ENCODE data around the gene DLG2.
"Not testable (repeated sequence)": the region's sequence is repeated elsewhere in the genome, so short reads cannot be mapped to it uniquely, and the experiment has no call there.

DLG2 gene

DNA sequence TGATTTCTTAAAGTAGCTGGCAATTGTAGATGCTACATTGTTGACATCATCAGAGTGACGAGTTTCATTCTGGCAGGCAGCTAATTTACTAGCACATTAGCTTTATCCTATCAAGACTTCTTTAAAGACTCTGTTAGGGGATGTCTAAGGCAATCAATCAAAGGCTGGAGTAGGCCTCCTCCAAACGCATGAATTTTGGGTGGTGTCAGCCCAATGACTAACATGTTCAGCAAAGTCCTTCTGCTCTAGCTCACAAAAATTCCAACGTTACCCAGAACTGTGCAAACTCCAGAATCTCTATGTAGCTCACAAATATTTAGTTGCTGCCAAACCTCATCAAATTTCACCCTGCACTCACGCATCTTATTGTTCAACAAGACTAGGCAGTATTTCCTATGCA, 395.6 kb downstream of the DLG2 start:
- no peak overlapping the region for H3K27ac ChIP-seq (replicated peaks)
- no peak overlapping the region for H3K4me3 ChIP-seq (replicated peaks; ENCODE audit: insufficient read depth, low read length)
- TF ChIP-seq POLR2AphosphoS5 (IDR thresholded peaks at IDR 0.05; ENCODE audit: low read depth) (no peak), SPI1 (IDR thresholded peaks at IDR 0.05; ENCODE audit: borderline replicate concordance, low read depth) (no peak), GABPA (IDR thresholded peaks at IDR 0.05; ENCODE audit: low read depth) (no peak)
- TF ChIP-seq, protein P1, sequence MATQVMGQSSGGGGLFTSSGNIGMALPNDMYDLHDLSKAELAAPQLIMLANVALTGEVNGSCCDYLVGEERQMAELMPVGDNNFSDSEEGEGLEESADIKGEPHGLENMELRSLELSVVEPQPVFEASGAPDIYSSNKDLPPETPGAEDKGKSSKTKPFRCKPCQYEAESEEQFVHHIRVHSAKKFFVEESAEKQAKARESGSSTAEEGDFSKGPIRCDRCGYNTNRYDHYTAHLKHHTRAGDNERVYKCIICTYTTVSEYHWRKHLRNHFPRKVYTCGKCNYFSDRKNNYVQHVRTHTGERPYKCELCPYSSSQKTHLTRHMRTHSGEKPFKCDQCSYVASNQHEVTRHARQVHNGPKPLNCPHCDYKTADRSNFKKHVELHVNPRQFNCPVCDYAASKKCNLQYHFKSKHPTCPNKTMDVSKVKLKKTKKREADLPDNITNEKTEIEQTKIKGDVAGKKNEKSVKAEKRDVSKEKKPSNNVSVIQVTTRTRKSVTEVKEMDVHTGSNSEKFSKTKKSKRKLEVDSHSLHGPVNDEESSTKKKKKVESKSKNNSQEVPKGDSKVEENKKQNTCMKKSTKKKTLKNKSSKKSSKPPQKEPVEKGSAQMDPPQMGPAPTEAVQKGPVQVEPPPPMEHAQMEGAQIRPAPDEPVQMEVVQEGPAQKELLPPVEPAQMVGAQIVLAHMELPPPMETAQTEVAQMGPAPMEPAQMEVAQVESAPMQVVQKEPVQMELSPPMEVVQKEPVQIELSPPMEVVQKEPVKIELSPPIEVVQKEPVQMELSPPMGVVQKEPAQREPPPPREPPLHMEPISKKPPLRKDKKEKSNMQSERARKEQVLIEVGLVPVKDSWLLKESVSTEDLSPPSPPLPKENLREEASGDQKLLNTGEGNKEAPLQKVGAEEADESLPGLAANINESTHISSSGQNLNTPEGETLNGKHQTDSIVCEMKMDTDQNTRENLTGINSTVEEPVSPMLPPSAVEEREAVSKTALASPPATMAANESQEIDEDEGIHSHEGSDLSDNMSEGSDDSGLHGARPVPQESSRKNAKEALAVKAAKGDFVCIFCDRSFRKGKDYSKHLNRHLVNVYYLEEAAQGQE (IDR thresholded peaks at IDR 0.05; ENCODE audit: insufficient replicate concordance, low read depth): no peak
- TF ChIP-seq, protein P2, sequence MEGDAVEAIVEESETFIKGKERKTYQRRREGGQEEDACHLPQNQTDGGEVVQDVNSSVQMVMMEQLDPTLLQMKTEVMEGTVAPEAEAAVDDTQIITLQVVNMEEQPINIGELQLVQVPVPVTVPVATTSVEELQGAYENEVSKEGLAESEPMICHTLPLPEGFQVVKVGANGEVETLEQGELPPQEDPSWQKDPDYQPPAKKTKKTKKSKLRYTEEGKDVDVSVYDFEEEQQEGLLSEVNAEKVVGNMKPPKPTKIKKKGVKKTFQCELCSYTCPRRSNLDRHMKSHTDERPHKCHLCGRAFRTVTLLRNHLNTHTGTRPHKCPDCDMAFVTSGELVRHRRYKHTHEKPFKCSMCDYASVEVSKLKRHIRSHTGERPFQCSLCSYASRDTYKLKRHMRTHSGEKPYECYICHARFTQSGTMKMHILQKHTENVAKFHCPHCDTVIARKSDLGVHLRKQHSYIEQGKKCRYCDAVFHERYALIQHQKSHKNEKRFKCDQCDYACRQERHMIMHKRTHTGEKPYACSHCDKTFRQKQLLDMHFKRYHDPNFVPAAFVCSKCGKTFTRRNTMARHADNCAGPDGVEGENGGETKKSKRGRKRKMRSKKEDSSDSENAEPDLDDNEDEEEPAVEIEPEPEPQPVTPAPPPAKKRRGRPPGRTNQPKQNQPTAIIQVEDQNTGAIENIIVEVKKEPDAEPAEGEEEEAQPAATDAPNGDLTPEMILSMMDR (IDR thresholded peaks at IDR 0.05; ENCODE audit: insufficient read depth, low read length): no peak
- DNase-seq (ENCODE audit: low read depth in 1 of 2, low spot score in 1 of 2): no peak
- no peaks in the 10 kb centered on the region for H3K27me3 ChIP-seq (ENCODE audit: insufficient read depth, poor library complexity, severe bottlenecking)

DNA sequence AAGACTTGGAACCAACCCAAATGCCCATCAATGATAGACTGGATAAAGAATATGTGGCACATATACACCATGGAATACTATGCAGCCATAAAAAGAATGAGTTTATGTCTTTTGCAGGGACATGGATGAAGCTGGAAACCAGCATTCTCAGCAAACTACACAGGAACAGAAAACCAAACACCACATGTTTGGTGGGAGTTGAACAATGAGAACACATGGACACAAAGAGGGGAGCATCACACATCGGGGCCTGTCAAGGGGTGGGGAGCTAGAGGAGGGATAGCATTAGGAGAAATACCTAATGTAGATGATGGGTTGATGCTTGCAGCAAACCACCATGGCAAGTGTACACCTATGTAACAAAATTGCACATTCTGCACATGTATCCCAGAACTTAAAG, 397.4 kb downstream of the DLG2 start:
- H3K27ac ChIP-seq (replicated peaks); DNase-seq (ENCODE audit: low read depth in 1 of 2, low spot score in 1 of 2); H3K4me3 ChIP-seq (replicated peaks; ENCODE audit: insufficient read depth, low read length); H3K27me3 ChIP-seq (ENCODE audit: insufficient read depth, poor library complexity, severe bottlenecking): not testable (repeated sequence)

DNA sequence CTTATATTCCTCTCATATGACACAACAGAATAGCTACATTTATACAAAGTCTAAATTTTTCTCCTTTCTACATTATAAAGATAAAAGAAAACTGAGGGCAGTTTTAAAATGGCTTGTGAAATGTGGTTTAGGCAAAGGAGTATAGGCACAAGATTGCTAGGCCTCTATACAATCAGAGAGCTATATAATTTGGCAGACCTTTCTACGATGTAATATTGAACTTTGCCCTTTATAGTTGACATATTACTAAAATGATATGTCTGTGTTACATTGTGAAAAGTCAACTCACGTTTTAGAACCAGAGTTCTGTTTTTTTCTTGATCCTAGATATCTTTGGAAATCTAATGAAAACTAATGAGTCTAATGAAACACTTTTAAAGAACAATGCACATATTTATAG, 430.2 kb downstream of the DLG2 start:
- no peak for DNase-seq (ENCODE audit: low read depth in 1 of 2, low spot score in 1 of 2)
- TF ChIP-seq, protein P2 (IDR thresholded peaks at IDR 0.05; ENCODE audit: insufficient read depth, low read length): no peak
- no peak overlapping the region for H3K4me3 ChIP-seq (replicated peaks; ENCODE audit: insufficient read depth, low read length)
- no peak overlapping the region for H3K27ac ChIP-seq (replicated peaks)
- H3K27me3 ChIP-seq (ENCODE audit: insufficient read depth, poor library complexity, severe bottlenecking): no peaks in the 10 kb centered on the region

DNA sequence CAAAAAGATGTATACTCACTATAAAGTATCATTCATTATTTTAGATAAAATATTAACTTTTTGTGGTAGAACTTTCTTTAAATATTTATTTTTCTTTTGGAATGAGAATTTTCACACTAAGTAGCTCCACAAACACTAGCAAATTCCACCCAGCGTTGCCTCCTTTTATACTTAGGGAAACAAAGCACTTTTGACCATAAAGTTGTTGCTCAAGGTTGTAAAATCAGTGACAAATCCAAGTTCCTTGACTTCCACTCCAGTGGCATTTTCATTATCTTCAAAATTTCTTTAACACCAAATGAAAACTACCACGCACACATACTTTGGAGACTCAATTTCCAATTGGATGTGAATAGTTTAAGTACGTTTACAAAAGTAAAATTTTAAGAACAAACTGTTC, 431.2 kb downstream of the DLG2 start:
- no peak overlapping the region for H3K4me3 ChIP-seq (replicated peaks; ENCODE audit: insufficient read depth, low read length)
- no peaks in the 10 kb centered on the region for H3K27me3 ChIP-seq (ENCODE audit: insufficient read depth, poor library complexity, severe bottlenecking)
- no peak overlapping the region for H3K27ac ChIP-seq (replicated peaks)
- TF ChIP-seq, protein P2 (IDR thresholded peaks at IDR 0.05; ENCODE audit: insufficient read depth, low read length): no peak
- TF ChIP-seq POLR2AphosphoS5 (IDR thresholded peaks at IDR 0.05; ENCODE audit: low read depth) (no peak), GABPA (IDR thresholded peaks at IDR 0.05; ENCODE audit: low read depth) (no peak), SPI1 (IDR thresholded peaks at IDR 0.05; ENCODE audit: borderline replicate concordance, low read depth) (no peak)
- TF ChIP-seq, protein P1 (IDR thresholded peaks at IDR 0.05; ENCODE audit: insufficient replicate concordance, low read depth): no peak
- DNase-seq (ENCODE audit: low read depth in 1 of 2, low spot score in 1 of 2): no peak
